Left cardiac atrium (tissue), 4 donors: ENCODE measurements around the gene TXNDC11. TPM values are rescaled to one million over a fixed set of nuclear protein-coding genes. Genes with fewer than 3 reads are reported as not detected.

Source experiments
- ATAC-seq, 2 donors: fragments of 200-7000 bp; cut with Tn5 transposase; one replicate each; pipeline ENCODE4 v1.9.1; 2020; ENCODE audit warnings: mild to moderate bottlenecking in 2 of 2, moderate library complexity in 2 of 2
- DNase-seq: peaks from one replicate; pipeline ENCODE4 v3.0.0-alpha.2; 2020
- intact Hi-C, 2 donors: fragments of 100-400 bp; cut with DNase I; formaldehyde crosslinking; loops; one replicate each; pipeline versions ENCODE4 v1.14.1 to v1.15.1; 2022 to 2023
- total RNA-seq, 2 donors: library from RNA; stranded (reverse); fragmentation: NEBNext Ultra II Directional; extraction: Animal tissue kit (Norgen Biotek cat#: 25700); gene quantifications; one replicate each; pipeline ENCODE4 v1.2.1, GENCODE V29; 2021
- donor health status: DM: no; HTN: yes; CAD: no.
- donor health status: DM: no; HTN: yes; CAD: no; lungs with severe emphysema.
- donor health status: DM: yes; HTN: yes; CAD: no.
- donor health status: Dilated cardiomyopathy.

The TXNDC11 gene
- total RNA-seq, 2 donors from 2014 or later = 21.8 to 30.4 TPM

- intact Hi-C loops = no loop called here
- ATAC-seq (no peak), DNase-seq (no peak)
Observed at GRCh38 chr16:11670171-11671131, 72.2 kb downstream of the TXNDC11 start.

GRCh38 chr16:11669380-11670146, 73.1 kb downstream of the TXNDC11 start:
- ATAC-seq (peak; percentile 36 to 52), DNase-seq (peak; percentile 79)
- intact Hi-C loops = no loop called here

GRCh38 chr16:11668623-11669379, 73.9 kb downstream of the TXNDC11 start:
- intact Hi-C loops = no loop called here
- peak; percentile 48 for DNase-seq
- ATAC-seq = peak; percentile 6

DNA sequence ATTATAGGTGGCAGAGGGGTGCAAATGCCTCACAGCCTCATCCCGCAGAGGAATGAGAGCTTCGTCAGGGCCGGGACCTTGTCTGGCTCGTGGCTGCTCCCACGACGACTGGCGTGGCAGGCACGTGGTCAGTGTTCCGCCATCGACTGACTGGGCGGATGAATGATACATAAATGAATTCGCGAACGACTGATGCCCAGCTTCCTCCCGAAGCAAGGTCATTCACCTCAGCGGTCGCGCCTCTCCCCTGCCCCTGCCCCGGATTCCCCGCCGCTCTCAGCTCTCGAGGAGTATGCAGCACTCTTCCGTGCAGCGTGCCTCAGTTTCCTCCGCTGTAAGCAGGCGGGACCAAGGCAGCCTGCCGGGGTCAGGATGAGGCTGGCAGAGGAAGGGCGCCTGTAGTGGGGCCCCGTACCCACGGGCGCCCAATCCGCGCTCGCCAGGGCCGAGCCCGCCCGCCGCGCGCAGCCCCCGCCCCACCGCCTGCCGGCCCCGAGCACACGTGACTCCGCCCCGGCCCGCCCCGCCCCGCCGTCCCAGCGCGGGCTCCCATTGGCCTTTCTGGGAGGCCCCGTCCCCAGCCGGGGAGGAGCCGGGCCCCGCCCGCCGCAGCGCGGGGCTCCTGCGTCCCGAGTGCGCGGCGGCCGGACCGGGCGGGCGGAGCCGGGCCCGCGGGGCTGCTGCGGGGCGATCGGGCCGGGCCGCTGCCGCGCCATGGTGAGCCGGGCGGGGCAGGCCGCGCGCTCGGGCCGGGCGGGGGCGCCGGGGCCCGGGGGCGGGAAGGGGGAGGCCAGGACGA, 74.6 kb downstream of the TXNDC11 start, which contains the start of gene SNN:
Gene SNN (plus strand): TSS at position 632 of the 799 bp plus-strand sequence. CDS start 7,605 bp downstream, outside the sequence.
- ATAC-seq (peak; percentile 92 to 95), DNase-seq (peak; percentile 91)
- intact Hi-C loops = no loop called here

DNA sequence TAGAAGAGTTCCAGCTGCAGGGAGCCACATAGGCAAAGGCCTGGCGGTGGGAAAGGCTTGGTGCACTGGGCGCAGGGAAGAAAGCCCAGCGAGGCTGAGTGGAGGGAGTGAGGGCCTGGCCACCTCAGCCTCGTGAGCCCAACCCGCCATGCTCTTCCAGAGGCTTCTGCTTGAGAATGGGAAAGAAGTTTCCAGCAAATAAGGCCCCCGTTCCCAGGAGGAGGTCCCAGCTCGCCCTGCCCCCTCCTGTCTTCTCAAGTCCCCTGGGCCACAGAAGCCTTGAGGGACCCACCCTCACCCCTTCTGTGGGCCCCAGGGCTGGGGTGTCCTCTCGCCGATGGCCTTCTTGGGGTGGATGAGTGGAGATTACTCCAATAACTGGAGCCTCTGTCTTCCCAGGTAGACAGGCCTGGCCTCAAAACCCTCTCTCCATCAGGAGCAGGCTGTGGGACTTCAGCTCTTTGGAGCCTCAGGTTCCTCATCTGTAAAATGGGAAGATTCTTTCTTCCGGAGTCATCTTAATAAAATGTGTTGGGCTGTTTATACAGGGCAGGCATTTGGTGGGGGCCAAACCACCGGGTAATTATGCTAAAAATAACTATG, 75.3 kb downstream of the TXNDC11 start:
- DNase-seq = no peak
- ATAC-seq = no peak
- intact Hi-C loops = no loop called here

DNA sequence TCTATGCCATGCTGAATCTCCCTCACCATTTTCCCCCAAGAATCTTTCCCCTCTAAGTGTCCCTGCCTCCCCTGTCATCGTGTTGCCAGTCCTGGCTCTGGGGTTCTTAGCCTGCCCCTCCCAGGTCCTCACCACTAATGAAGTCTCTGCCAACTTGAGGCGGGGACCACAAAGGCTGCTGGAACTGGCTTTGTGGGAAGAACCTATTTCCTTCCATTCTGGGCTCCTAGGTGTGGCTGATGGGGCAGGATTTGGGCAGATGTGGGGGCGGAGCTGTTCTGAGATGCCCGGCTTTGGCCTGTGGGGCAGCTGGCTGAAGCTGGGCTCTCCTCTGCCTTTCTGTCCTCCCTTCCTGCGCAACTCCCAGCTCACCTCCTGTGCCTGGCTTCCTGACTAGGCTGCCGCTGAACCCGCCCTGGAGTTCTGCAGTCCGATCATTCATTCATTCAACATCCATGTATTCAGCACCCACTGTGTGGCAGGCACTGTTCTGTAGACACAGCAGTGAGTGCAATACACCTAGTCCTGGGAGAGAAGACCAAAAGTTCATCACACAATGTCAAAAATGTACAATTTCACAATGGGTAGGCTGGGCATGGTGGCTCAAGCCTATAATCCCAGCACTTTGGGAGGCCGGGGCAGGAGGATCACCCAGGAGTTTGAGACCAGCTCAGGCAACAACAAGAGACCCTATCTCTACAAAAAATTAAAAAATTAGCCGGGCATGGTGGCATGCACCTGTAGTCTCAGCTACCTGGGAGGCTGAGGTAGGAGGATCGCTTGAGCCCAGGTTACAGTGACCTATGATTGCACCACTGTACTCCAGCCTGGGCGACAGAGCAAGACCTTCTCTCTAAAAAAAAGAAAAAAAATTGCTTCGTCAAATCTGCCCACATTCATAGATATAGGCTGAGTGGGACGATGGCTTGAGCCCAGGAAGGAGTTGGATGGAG, 76.3 kb downstream of the TXNDC11 start:
- DNase-seq (no peak), ATAC-seq (no peak)
- intact Hi-C loops = no loop called here

GRCh38 chr16:11665071-11665491, 77.6 kb downstream of the TXNDC11 start:
- intact Hi-C loops = no loop called here
- ATAC-seq (no peak), DNase-seq (no peak)

DNA sequence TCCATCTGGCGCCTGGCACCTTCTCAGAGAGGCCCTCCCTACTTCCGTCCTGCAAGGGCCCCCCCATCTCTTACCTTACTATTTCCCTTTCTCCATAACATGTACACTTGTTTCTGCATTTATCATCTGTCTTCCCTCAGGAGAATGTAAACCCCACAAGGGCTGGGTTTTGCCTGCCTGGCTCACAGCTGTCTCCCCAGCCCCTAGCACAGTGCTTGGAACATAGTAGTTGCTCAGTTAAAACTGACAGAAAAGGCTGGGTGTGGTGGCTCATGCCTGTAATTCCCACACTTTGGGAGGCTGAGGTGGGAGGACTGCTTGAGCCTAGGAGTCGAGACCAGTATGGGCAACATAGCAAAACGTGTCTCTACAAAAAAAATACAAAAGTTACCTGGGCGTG, 80.1 kb downstream of the TXNDC11 start:
- no peak for DNase-seq
- intact Hi-C loops = no loop called here
- ATAC-seq = no peak

GRCh38 chr16:11660565-11660964, 82.1 kb downstream of the TXNDC11 start:
- DNase-seq (no peak), ATAC-seq (no peak)
- intact Hi-C loops = no loop called here

- ATAC-seq = peak in 1 of 2 donors; percentile 78
- intact Hi-C loops = no loop called here
- no peak for DNase-seq
Observed at GRCh38 chr16:11658896-11659708, 83.6 kb downstream of the TXNDC11 start.

DNA sequence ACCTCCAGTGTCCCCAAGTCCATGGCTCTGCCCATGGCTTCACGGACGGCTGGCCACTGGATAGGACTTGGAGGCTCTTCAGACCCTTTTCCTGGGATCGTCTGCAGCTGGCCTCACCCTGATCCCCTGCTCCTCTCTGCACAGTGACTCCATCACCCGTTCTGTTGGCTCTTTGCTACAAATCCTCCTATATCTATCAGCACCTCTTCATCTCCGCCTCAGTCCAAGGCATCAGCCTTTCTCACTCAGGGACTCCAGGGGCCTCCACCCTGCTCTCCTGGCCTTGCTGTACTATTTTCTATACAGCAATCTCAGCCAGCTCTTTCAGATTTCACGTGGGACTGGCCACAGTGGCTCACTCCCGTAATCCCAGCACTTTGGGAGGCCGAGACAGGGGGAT, 85.1 kb downstream of the TXNDC11 start:
- ATAC-seq = no peak
- no peak for DNase-seq
- intact Hi-C loops = no loop called here

- no peak for ATAC-seq
- DNase-seq = no peak
- intact Hi-C loops = no loop called here
Observed at GRCh38 chr16:11655655-11656054, 87.0 kb downstream of the TXNDC11 start.

DNA sequence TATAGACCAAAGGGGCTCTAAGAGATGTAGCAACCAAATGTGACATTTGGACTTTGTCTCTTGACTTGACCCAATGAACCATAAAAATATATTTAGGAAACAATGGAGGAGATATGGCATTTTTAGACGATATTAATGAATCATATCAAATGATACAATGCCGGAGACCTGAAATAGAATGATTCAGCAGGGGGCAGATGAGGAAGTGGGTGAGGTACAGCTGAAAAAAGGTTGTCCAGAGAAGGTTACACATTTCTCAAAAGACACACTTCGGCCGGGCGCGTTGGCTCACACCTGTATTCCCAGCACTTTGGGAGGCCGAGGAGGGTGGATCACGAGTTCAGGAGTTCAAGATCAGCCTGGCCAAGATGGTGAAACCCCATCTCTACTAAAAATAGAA, 90.9 kb downstream of the TXNDC11 start:
- ATAC-seq (no peak), DNase-seq (no peak)
- intact Hi-C loops = no loop called here

DNA sequence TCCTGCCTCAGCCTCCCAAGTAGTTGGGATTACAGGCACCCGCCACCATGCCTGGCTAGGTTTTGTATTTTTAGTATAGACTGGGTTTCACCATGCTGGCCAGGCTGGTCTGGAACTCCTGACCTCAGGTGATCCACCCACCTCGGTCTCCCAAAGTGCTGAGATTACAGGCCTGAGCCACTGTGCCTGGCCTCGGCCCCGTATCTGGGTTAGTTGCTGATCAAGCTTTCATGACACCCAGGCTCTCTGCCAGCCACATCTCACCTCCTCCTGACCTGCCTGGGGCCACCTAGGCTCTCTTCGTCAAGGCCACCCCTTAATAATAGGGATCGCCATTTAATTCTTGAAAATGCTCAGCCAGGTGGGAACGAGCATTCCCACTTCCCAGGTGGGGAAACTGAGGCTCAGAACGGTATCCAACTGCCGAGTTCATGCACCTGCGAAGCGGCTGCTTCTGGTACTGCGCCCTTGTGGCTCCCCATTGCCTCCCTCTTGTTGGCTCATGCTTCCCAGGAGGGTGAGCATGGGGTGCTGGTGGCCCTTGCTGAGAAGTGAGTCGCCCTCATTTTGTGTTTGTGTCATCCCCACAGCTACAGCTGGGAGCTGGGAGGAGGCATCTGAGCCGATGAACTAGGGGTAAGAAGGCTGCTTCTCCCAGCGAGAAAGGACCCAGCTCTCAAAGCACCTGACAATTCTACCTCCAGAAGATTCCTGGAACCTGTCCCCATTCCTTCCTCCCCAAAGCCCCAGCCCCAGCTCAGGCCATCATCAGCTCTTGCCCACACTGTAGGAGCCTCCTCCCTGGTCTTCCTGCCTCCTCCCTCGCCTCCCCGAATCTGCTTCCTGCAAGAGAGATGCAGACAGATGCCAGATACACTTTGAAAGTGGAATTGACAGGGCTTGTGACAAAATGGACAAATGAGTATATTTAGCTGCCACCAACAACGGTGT, 91.7 kb downstream of the TXNDC11 start:
- intact Hi-C loops = no loop called here
- DNase-seq (no peak), ATAC-seq (no peak)

GRCh38 chr16:11649276-11649675, 93.4 kb downstream of the TXNDC11 start:
- intact Hi-C loops = loop anchor here in 1 of 2 donors (10.0 kb wide), 1 partner anchor 114 kb away; no protein-coding TSS in a partner anchor
- DNase-seq (no peak), ATAC-seq (no peak)
